ENCODE results near the gene ZDHHC20.
"Not testable (repeated sequence)": the region's sequence is repeated elsewhere in the genome, so short reads cannot be mapped to it uniquely, and the experiment has no call there.

The ZDHHC20 gene

GRCh38 chr13:21405309-21405708 is 53.8 kb downstream of the ZDHHC20 start:
- TF ChIP-seq ZNF274 (IDR thresholded peaks at IDR 0.05; ENCODE audit: low read depth, low read length) = peak; percentile 55
- no peak overlapping the region for H3K4me3 ChIP-seq (ENCODE audit: low read length)

DNA sequence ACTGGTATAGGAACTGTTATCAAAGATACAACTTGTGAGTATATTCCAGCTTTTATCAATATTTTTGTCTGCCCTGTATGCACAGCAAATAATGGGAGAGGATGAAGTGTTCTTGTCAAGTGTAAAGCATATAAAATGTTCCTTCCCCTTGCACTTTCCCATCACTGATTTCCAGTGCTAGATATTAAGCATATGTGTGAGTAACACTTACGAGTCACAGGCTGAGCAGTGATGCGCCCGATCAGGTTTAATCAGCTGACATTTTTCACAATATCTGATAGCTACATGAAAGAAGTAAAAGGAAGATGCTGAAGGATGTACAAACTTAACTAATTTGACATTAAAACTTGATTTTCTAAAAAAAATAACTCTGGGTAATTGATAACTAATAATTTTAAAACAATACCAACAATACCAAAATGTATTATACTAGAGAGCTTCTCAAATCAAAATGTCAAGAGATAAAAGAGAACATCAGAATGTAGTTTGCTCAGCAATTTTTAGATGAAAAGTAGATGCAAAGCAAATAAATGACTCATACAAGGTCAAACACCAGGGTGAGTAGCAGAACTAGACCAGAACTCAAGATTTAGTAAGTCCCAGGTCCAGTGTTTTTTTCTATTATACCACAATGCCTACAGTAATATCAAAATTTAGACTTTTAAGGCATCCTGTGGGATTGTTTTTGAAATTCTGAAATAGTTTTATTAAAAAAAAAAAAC is 56.4 kb downstream of the ZDHHC20 start:
- H3K4me3 ChIP-seq (ENCODE audit: low read length) = no peak overlapping the region
- no peak for TF ChIP-seq ZNF274 (IDR thresholded peaks at IDR 0.05; ENCODE audit: low read depth, low read length)

GRCh38 chr13:21399741-21400140 is 59.4 kb downstream of the ZDHHC20 start:
- H3K4me3 ChIP-seq (ENCODE audit: low read length) = no peak overlapping the region
- TF ChIP-seq ZNF274 (IDR thresholded peaks at IDR 0.05; ENCODE audit: low read depth, low read length) = no peak

GRCh38 chr13:21395953-21396352 is 63.1 kb downstream of the ZDHHC20 start:
- TF ChIP-seq ZNF274 (IDR thresholded peaks at IDR 0.05; ENCODE audit: low read depth, low read length) = no peak
- H3K4me3 ChIP-seq (ENCODE audit: low read length) = no peak overlapping the region

DNA sequence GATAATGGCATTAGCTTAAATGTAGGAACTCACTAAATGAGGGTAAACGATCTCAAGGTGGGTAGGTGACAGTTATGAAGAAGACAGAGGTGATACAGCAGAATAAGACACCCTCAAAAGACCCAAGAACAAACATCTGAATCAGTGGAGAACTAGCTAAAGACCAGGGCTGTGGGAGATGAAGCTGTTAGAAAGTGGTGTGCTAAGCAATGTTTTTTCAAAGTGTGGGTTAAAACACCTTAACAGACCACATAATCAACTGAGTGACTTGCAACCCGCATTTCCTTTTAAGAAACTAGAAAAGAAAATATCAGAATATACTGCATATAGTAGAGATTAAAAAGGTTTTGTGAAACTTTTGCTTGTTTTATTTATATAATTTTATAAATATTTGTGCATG is 70.0 kb downstream of the ZDHHC20 start:
- no peak for TF ChIP-seq ZNF274 (IDR thresholded peaks at IDR 0.05; ENCODE audit: low read depth, low read length)

DNA sequence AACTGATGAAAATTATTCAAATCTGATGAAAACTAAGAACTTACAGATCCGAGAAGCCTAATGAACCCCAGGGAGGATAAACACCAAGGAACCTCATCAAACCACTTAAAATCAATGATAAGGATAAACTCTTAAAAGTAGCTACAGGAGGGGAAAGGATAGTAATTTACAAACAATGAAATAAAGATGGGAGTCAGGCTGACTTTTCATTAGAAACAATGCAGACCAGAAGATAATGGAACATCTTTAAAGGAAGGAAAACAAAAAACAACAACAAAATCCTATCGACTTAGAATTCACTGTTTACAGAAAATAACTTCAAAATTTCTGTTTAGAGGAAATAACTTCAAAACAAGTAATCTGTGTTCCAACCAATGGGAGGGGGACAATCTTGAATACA is 73.4 kb downstream of the ZDHHC20 start:
- no peak for TF ChIP-seq ZNF274 (IDR thresholded peaks at IDR 0.05; ENCODE audit: low read depth, low read length)
- H3K4me3 ChIP-seq (ENCODE audit: low read length) = no peak overlapping the region

More for the DNA sequence above, 70.0 kb downstream of the ZDHHC20 start:
- H3K4me3 ChIP-seq (ENCODE audit: low read length) = no peak overlapping the region

- no peak for TF ChIP-seq ZNF274 (IDR thresholded peaks at IDR 0.05; ENCODE audit: low read depth, low read length)
Measured at GRCh38 chr13:21383090-21383489, 76.0 kb downstream of the ZDHHC20 start.

DNA sequence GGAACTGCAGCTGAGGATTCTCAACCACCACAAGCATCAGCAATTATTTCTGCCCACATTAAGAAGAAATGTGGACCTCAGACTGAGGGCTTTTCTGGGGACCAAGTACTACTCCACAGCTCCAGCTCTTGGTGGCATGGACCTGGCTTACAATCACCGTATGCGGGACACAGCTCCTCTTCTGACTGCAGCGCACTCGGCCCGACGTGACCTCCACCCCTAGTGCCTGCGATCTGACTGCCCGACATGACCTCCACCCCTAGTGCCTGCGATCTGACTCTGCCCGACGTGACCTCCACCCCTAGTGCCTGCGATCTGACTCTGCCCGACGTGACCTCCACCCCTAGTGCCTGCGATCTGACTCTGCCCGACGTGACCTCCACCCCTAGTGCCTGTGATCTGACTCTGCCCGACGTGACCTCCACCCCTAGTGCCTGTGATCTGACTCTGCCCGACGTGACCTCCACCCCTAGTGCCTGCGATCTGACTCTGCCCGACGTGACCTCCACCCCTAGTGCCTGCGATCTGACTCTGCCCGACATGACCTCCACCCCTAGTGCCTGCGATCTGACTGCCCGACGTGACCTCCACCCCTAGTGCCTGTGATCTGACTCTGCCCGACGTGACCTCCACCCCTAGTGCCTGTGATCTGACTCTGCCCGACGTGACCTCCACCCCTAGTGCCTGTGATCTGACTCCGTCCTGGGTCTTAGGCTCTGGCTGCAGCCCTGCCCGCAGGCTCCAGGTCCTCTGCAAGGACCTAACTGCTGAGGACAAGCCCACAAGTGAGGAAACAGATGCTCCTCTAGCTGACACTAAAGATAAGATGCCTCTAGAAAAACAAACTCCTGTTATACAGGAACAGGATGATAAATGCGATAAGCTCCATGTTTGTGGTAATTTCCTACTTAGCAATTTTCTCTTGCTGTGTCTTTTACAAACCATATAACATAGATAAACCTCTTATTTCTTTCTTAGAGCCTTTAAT is 81.8 kb downstream of the ZDHHC20 start:
- H3K4me3 ChIP-seq (ENCODE audit: low read length) = not testable (repeated sequence)

More at GRCh38 chr13:21383090-21383489, 76.0 kb downstream of the ZDHHC20 start:
- H3K4me3 ChIP-seq (ENCODE audit: low read length) = no peak overlapping the region

- TF ChIP-seq ZNF274 (IDR thresholded peaks at IDR 0.05; ENCODE audit: low read depth, low read length) = no peak
Measured at GRCh38 chr13:21372530-21372929, 86.6 kb downstream of the ZDHHC20 start.

GRCh38 chr13:21371011-21371410 is 88.1 kb downstream of the ZDHHC20 start:
- TF ChIP-seq ZNF274 (IDR thresholded peaks at IDR 0.05; ENCODE audit: low read depth, low read length) = no peak
- no peak overlapping the region for H3K4me3 ChIP-seq (ENCODE audit: low read length)

More at GRCh38 chr13:21372530-21372929, 86.6 kb downstream of the ZDHHC20 start:
- no peak overlapping the region for H3K4me3 ChIP-seq (ENCODE audit: low read length)

DNA sequence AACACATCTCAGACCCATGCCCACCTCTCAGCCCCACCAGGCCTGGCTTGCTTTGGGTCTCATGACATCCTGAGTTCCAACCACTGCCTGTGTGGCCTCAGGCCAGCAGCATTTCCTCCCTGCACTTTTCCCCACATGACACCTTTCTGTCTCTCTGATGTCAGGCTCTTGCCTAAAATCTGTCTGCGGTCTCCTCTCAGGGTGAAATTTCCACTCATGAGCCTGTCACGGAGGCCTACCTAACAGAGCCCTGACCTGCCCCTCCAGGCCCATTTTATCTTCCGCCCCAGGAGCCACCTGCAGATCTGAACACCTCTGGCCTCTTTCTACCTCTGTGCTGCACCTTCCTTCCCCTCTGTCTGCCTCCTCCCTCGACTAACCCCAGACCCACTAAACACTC is 93.5 kb downstream of the ZDHHC20 start:
- H3K4me3 ChIP-seq (ENCODE audit: low read length) = no peak overlapping the region
- no peak for TF ChIP-seq ZNF274 (IDR thresholded peaks at IDR 0.05; ENCODE audit: low read depth, low read length)

DNA sequence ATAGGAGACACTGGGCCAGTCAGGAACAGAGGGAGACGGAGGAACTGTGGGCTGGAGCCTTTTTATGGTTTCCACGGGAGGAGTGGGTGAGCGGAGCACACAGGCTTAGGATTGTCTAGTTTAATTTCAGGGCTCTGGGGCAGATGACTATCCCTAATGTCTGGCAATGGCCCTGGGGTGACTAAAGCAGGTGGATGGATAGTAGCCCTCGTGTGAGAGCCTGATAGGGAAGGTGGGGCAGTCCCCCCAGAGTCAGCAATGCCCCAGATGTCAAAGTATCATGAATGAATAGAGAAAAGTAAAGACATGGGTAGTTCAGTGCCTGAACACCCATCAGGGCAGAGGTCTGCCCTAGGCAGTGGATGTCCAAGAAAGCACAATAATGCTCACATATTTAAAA is 94.2 kb downstream of the ZDHHC20 start:
- H3K4me3 ChIP-seq (ENCODE audit: low read length) = no peak overlapping the region
- no peak for TF ChIP-seq ZNF274 (IDR thresholded peaks at IDR 0.05; ENCODE audit: low read depth, low read length)

- no peak for TF ChIP-seq ZNF274 (IDR thresholded peaks at IDR 0.05; ENCODE audit: low read depth, low read length)
- H3K4me3 ChIP-seq (ENCODE audit: low read length) = no peak overlapping the region
Measured at GRCh38 chr13:21364357-21364756, 94.7 kb downstream of the ZDHHC20 start.

DNA sequence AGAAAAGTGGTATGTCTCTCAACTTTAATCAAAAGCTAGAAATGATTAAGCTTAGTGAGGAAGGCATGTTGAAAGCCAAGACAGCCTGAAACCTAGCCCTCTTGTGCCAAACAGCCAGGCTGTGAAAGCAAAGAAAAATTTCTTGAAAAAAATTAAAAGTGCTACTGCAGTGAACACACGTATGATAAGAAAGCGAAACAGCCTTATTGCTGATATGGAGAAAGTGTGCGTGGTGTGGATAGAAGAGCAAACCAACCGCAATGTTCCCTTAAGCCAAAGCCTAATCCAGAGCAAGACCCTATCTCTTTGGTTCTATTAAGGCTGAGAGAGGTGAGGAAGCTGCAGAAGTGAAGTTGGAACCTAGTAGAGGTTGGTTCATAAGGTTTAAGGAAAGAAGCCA is 96.4 kb downstream of the ZDHHC20 start:
- TF ChIP-seq ZNF274 (IDR thresholded peaks at IDR 0.05; ENCODE audit: low read depth, low read length) = no peak
- H3K4me3 ChIP-seq (ENCODE audit: low read length) = no peak overlapping the region

GRCh38 chr13:21361706-21362105 is 97.4 kb downstream of the ZDHHC20 start:
- TF ChIP-seq ZNF274 (IDR thresholded peaks at IDR 0.05; ENCODE audit: low read depth, low read length) = no peak
- no peak overlapping the region for H3K4me3 ChIP-seq (ENCODE audit: low read length)

Measured in GM08714 (cell line).